Naive thymus-derived CD4-positive, alpha-beta T cell (primary cell): Measurements from ENCODE around the gene FBXL20. TPM values are rescaled to one million over a fixed set of nuclear protein-coding genes. Genes with fewer than 3 reads are reported as not detected.
"Not testable (repeated sequence)": the region's sequence is repeated elsewhere in the genome, so short reads cannot be mapped to it uniquely, and the experiment has no call there.

Source experiments
- ATAC-seq: fragments of 150-1000 bp; cut with Tn5 transposase; 2 replicates; pipeline ENCODE4 v1.10.0; 2021; ENCODE audit warnings: mild to moderate bottlenecking, moderate library complexity
- CTCF ChIA-PET: fragments of 350-600 bp; sonication (Branson Sonifier 250); formaldehyde crosslinking; loops from one replicate; lab custom pipeline; 2021; ENCODE audit warnings: antibody characterized with exemption; lab: Charles Lee
- POLR2A ChIA-PET: fragments of 350-600 bp; sonication (Branson Sonifier 250); formaldehyde crosslinking; loops from one replicate; lab custom pipeline; 2021; ENCODE audit warnings: antibody characterized with exemption, inconsistent platforms; lab: Charles Lee
- DNase-seq, 9 donors: peaks; one replicate each; pipeline versions ENCODE4 v3.0.0 to v3.0.0-alpha.2; 2020 to 2022; ENCODE audit warnings: mixed read lengths in 1 of 9
- H3K27ac ChIP-seq: one replicate; pipeline ENCODE4 v1.7.0; 2013; ENCODE audit warnings: mild to moderate bottlenecking, low read depth, low read length, moderate library complexity
- H3K27me3 ChIP-seq, 2 donors: one replicate each; pipeline ENCODE4 v1.7.0; 2013; ENCODE audit warnings: low read length in 2 of 2, mild to moderate bottlenecking in 2 of 2, moderate library complexity in 2 of 2; ENCODE audit not compliant: control insufficient read depth in 2 of 2, insufficient read depth in 2 of 2
- H3K36me3 ChIP-seq, 3 experiments: 1 replicate in 2 of 3; 2 replicates in 1 of 3; pipeline ENCODE4 v1.7.0; 2013; ENCODE audit warnings: low read length in 3 of 3, mild to moderate bottlenecking in 3 of 3, moderate library complexity in 1 of 3; ENCODE audit not compliant: insufficient read depth in 3 of 3, control insufficient read depth in 2 of 3
- H3K4me1 ChIP-seq, 2 donors: one replicate each; pipeline ENCODE4 v1.7.0; 2013; ENCODE audit warnings: low read length in 2 of 2, mild to moderate bottlenecking in 2 of 2, moderate library complexity in 1 of 2; ENCODE audit not compliant: control insufficient read depth in 2 of 2, insufficient read depth in 2 of 2
- H3K4me3 ChIP-seq: 2 replicates; pipeline ENCODE4 v1.7.0; 2013; ENCODE audit warnings: mild to moderate bottlenecking, low read length
- H3K9me3 ChIP-seq, 3 experiments: 1 replicate in 2 of 3; 2 replicates in 1 of 3; pipeline ENCODE4 v1.7.0; 2013; ENCODE audit warnings: low read length in 3 of 3; ENCODE audit not compliant: control insufficient read depth in 2 of 3
- H3K27ac Mint-ChIP-seq, 9 donors: one replicate each; pipeline ENCODE4 v1.8.0; 2020 to 2022; ENCODE audit warnings: mixed read lengths in 9 of 9, mild to moderate bottlenecking in 8 of 9, moderate library complexity in 5 of 9, inconsistent platforms in 2 of 9
- H3K27me3 Mint-ChIP-seq, 5 donors: one replicate each; pipeline ENCODE4 v1.8.0; 2021 to 2022; ENCODE audit warnings: mixed read lengths in 5 of 5, mild to moderate bottlenecking in 1 of 5
- H3K36me3 Mint-ChIP-seq, 5 donors: one replicate each; pipeline ENCODE4 v1.8.0; 2020 to 2022; ENCODE audit warnings: mixed read lengths in 5 of 5, mild to moderate bottlenecking in 3 of 5, inconsistent platforms in 1 of 5
- H3K4me1 Mint-ChIP-seq, 7 donors: one replicate each; pipeline ENCODE4 v1.8.0; 2020 to 2022; ENCODE audit warnings: mixed read lengths in 7 of 7, mild to moderate bottlenecking in 3 of 7, inconsistent platforms in 1 of 7
- H3K4me3 Mint-ChIP-seq, 10 donors: one replicate each; pipeline ENCODE4 v1.8.0; 2020 to 2022; ENCODE audit warnings: mild to moderate bottlenecking in 10 of 10, mixed read lengths in 10 of 10, moderate library complexity in 6 of 10, inconsistent platforms in 2 of 10
- H3K9me3 Mint-ChIP-seq, 11 donors: one replicate each; pipeline ENCODE4 v1.8.0; 2020 to 2022; ENCODE audit warnings: mixed read lengths in 11 of 11, mild to moderate bottlenecking in 4 of 11, inconsistent platforms in 1 of 11, moderate library complexity in 1 of 11
- intact Hi-C, 2 donors: fragments of 100-400 bp; cut with micrococcal nuclease; formaldehyde crosslinking; loops; one replicate each; pipeline ENCODE4 v1.15.1; 2023
- polyA plus RNA-seq, 2 donors: library from polyadenylated mRNA; unstranded; fragments of 300-500 nt; fragmentation: Illumina TruSeq; gene quantifications; one replicate each; pipeline ENCODE4 v1.2.3, GENCODE V29; 2021
- total RNA-seq, 6 experiments: library from RNA in 5 of 6; stranded (reverse) in 5 of 6; gene quantifications; 1 replicate in 5 of 6; 2 replicates in 1 of 6; pipeline ENCODE4 v1.2.3 and lab custom pipeline; 2021 to 2026

FBXL20 gene
- total and polyA plus RNA-seq, 7 experiments from 2014 or later, result 3.8 to 35.0 (median 21.9) TPM

GRCh38 chr17:39306509-39307212 is 94.8 kb downstream of the FBXL20 start:
- ATAC-seq (no peak), DNase-seq (no peak)
- intact Hi-C loops, result no loop called here
- H3K4me1 Mint-ChIP-seq, result peaks cover 0 to 8% (median 0%) of the 10 kb centered on the region in 7 donors
- Histone ChIP-seq H3K27ac (no peak overlapping the region), H3K9me3 (no peaks in the 10 kb centered on the region), H3K27me3 (no peaks in the 10 kb centered on the region), H3K36me3 (peaks cover 0 to 14% (median 0%) of the 10 kb centered on the region in 3 experiments), H3K4me3 (no peak overlapping the region), H3K4me1 (no peaks in the 10 kb centered on the region)
- CTCF ChIA-PET, result interaction anchor here (0.7 kb wide), 1 partner anchor 132 kb away, joined by 3 read pairs; no protein-coding TSS in a partner anchor
- H3K4me3 Mint-ChIP-seq, result no peak overlapping the region
- peak overlapping the region in 3 of 9 donors; percentile 15 to 73 (median 36) for H3K27ac Mint-ChIP-seq
- H3K36me3 Mint-ChIP-seq, result peaks cover 0 to 26% (median 4%) of the 10 kb centered on the region in 5 donors
- no peaks in the 10 kb centered on the region for H3K9me3 Mint-ChIP-seq
- no peaks in the 10 kb centered on the region for H3K27me3 Mint-ChIP-seq
- POLR2A ChIA-PET, result interaction anchor here (0.7 kb wide), 1 partner anchor 7 kb away, joined by 3 read pairs; no protein-coding TSS in a partner anchor

GRCh38 chr17:39305978-39306377 is 95.4 kb downstream of the FBXL20 start:
- ChIA-PET POLR2A (no interaction called here), CTCF (no interaction called here)
- Mint-ChIP-seq H3K27me3 (no peaks in the 10 kb centered on the region), H3K4me1 (peaks cover 0 to 8% (median 0%) of the 10 kb centered on the region in 7 donors), H3K4me3 (no peak overlapping the region), H3K36me3 (peaks cover 0 to 21% (median 5%) of the 10 kb centered on the region in 5 donors), H3K9me3 (no peaks in the 10 kb centered on the region), H3K27ac (no peak overlapping the region)
- H3K36me3 ChIP-seq, result peaks cover under 1 to 14% (median 2%) of the 10 kb centered on the region in 3 experiments
- no peak for DNase-seq
- intact Hi-C loops, result no loop called here
- ATAC-seq, result no peak
- H3K27ac ChIP-seq, result no peak overlapping the region
- no peaks in the 10 kb centered on the region for H3K9me3 ChIP-seq
- H3K4me1 ChIP-seq, result no peaks in the 10 kb centered on the region
- H3K4me3 ChIP-seq, result no peak overlapping the region
- H3K27me3 ChIP-seq, result no peaks in the 10 kb centered on the region

GRCh38 chr17:39304188-39304587 is 97.2 kb downstream of the FBXL20 start:
- no peak overlapping the region for H3K4me3 ChIP-seq
- ChIA-PET CTCF (interaction anchor here (0.7 kb wide), 1 partner anchor 177 kb away, joined by 3 read pairs; no protein-coding TSS in a partner anchor), POLR2A (interaction anchor here (0.6 kb wide), 1 partner anchor 192 kb away, joined by 3 read pairs; no protein-coding TSS in a partner anchor)
- intact Hi-C loops, result no loop called here
- Mint-ChIP-seq H3K4me1 (peaks cover 0 to 8% (median 0%) of the 10 kb centered on the region in 7 donors), H3K27me3 (no peaks in the 10 kb centered on the region), H3K4me3 (no peak overlapping the region), H3K36me3 (peaks cover 0 to 27% (median 7%) of the 10 kb centered on the region in 5 donors), H3K9me3 (no peaks in the 10 kb centered on the region), H3K27ac (no peak overlapping the region)
- peaks cover 5 to 27% (median 12%) of the 10 kb centered on the region in 3 experiments for H3K36me3 ChIP-seq
- no peaks in the 10 kb centered on the region for H3K27me3 ChIP-seq
- ATAC-seq, result no peak
- no peaks in the 10 kb centered on the region for H3K4me1 ChIP-seq
- H3K27ac ChIP-seq, result no peak overlapping the region
- DNase-seq, result no peak
- H3K9me3 ChIP-seq, result no peaks in the 10 kb centered on the region

- ChIA-PET CTCF (no interaction called here), POLR2A (no interaction called here)
- Mint-ChIP-seq H3K36me3 (peaks cover 2 to 18% (median 8%) of the 10 kb centered on the region in 5 donors), H3K27me3 (no peaks in the 10 kb centered on the region), H3K4me1 (no peaks in the 10 kb centered on the region), H3K27ac (peak overlapping the region in 1 of 9 donors; percentile 4), H3K9me3 (no peaks in the 10 kb centered on the region), H3K4me3 (no peak overlapping the region)
- no peak for DNase-seq
- peaks cover 4 to 26% (median 4%) of the 10 kb centered on the region in 3 experiments for H3K36me3 ChIP-seq
- no peak for ATAC-seq
- intact Hi-C loops, result no loop called here
- H3K4me1 ChIP-seq, result no peaks in the 10 kb centered on the region
- no peaks in the 10 kb centered on the region for H3K9me3 ChIP-seq
- no peaks in the 10 kb centered on the region for H3K27me3 ChIP-seq
- H3K27ac ChIP-seq, result no peak overlapping the region
- no peak overlapping the region for H3K4me3 ChIP-seq
These were observed 107.4 kb downstream of the FBXL20 start for GRCh38 chr17:39294060-39294459.

GRCh38 chr17:39292546-39292945 is 108.9 kb downstream of the FBXL20 start:
- POLR2A ChIA-PET, H3K27me3 ChIP-seq, intact Hi-C loops, H3K4me3 Mint-ChIP-seq, H3K27ac Mint-ChIP-seq, H3K4me1 ChIP-seq, H3K27me3 Mint-ChIP-seq, H3K27ac ChIP-seq, H3K4me1 Mint-ChIP-seq, DNase-seq, H3K9me3 ChIP-seq, ATAC-seq, H3K9me3 Mint-ChIP-seq, H3K4me3 ChIP-seq: not testable (repeated sequence)
- CTCF ChIA-PET, result interaction anchor here (0.7 kb wide), 1 partner anchor 8 kb away, joined by 3 read pairs; no protein-coding TSS in a partner anchor
- H3K36me3 Mint-ChIP-seq, result peaks cover 2 to 12% (median 4%) of the 10 kb centered on the region in 5 donors
- H3K36me3 ChIP-seq, result peaks cover 3 to 14% (median 3%) of the 10 kb centered on the region in 3 experiments

- POLR2A ChIA-PET, H3K4me3 Mint-ChIP-seq, H3K4me3 ChIP-seq, H3K27ac ChIP-seq, H3K4me1 Mint-ChIP-seq, H3K9me3 Mint-ChIP-seq, H3K4me1 ChIP-seq, H3K27me3 ChIP-seq, H3K27ac Mint-ChIP-seq, intact Hi-C loops, H3K9me3 ChIP-seq, H3K27me3 Mint-ChIP-seq, CTCF ChIA-PET, ATAC-seq, DNase-seq, H3K36me3 ChIP-seq: not testable (repeated sequence)
- peaks cover 0 to 11% (median 3%) of the 10 kb centered on the region in 5 donors for H3K36me3 Mint-ChIP-seq
These were observed 114.9 kb downstream of the FBXL20 start for GRCh38 chr17:39286513-39286912.
